IMR-90 (cell line): Measurements from ENCODE around the gene IFT57. TPM values are rescaled to one million over a fixed set of nuclear protein-coding genes. Genes with fewer than 3 reads are reported as not detected.

Experiments used
- ATAC-seq: fragments of 200-7000 bp; cut with Tn5 transposase; 2 replicates; pipeline ENCODE4 v1.9.1; 2020; ENCODE audit warnings: low read depth, mild to moderate bottlenecking, moderate library complexity
- BruUV-seq: library from RNA; stranded (reverse); fragments of 400-500 nt; replicated peaks from 2 replicates; lab custom pipeline; 2021; lab: Mats Ljungman, UMichigan
- CTCF ChIA-PET: fragments of 300-600 bp; formaldehyde crosslinking; extraction: SDS; loops from one replicate; lab custom pipeline; 2021; ENCODE audit warnings: antibody characterized with exemption; lab: Yijun Ruan, JAX
- POLR2A ChIA-PET: fragments of 300-600 bp; sonication (Branson Sonifier 250); formaldehyde crosslinking; loops from one replicate; lab custom pipeline; 2022; ENCODE audit warnings: antibody characterized with exemption; ENCODE audit not compliant: unreplicated experiment; lab: Charles Lee
- DNase-seq: peaks from one replicate; pipeline ENCODE4 v3.0.0; 2013
- H2AFZ ChIP-seq: replicated peaks from 2 replicates; pipeline ENCODE3; 2013; ENCODE audit warnings: low read length, mild to moderate bottlenecking; ENCODE audit not compliant: poor library complexity
- H2AK5ac ChIP-seq: 2 replicates; pipeline ENCODE4 v1.6.1; 2013; ENCODE audit warnings: low read depth, low read length, inconsistent platforms
- H2AK9ac ChIP-seq: replicated peaks from 2 replicates; pipeline ENCODE3; 2013; ENCODE audit warnings: mild to moderate bottlenecking, low read depth, low read length, moderate library complexity; ENCODE audit not compliant: poor library complexity
- H2BK120ac ChIP-seq: 2 replicates; pipeline ENCODE4 v1.6.1; 2013; ENCODE audit warnings: low read depth, low read length, inconsistent platforms
- H2BK15ac ChIP-seq: 3 replicates; pipeline ENCODE4 v1.6.1; 2013; ENCODE audit warnings: low read depth, low read length, inconsistent platforms
- H2BK20ac ChIP-seq: 2 replicates; pipeline ENCODE4 v1.6.1; 2013; ENCODE audit warnings: low read depth, mild to moderate bottlenecking, inconsistent platforms, low read length, moderate library complexity
- H2BK5ac ChIP-seq: 2 replicates; pipeline ENCODE4 v1.6.1; 2013; ENCODE audit warnings: mild to moderate bottlenecking, low read depth, low read length, inconsistent platforms; ENCODE audit not compliant: poor library complexity, severe bottlenecking
- H3K14ac ChIP-seq: replicated peaks from 2 replicates; pipeline ENCODE4 v1.6.1; 2013; ENCODE audit warnings: low read depth, low read length, inconsistent platforms
- H3K18ac ChIP-seq: 2 replicates; pipeline ENCODE4 v1.6.1; 2013; ENCODE audit warnings: low read depth, low read length, control low read depth
- H3K23ac ChIP-seq: 2 replicates; pipeline ENCODE4 v1.6.1; 2013; ENCODE audit warnings: low read depth, low read length, inconsistent platforms
- H3K27ac ChIP-seq: 2 replicates; pipeline ENCODE4 v1.5.1; 2013; ENCODE audit warnings: mild to moderate bottlenecking, control low read depth, low read length; ENCODE audit not compliant: insufficient read depth
- H3K27me3 ChIP-seq: 2 replicates; pipeline ENCODE4 v1.6.1; 2013; ENCODE audit warnings: low read length; ENCODE audit not compliant: control insufficient read depth, insufficient read depth
- H3K36me3 ChIP-seq: 2 replicates; pipeline ENCODE4 v1.6.1; 2013; ENCODE audit warnings: low read length, mixed read lengths; ENCODE audit not compliant: control insufficient read depth, insufficient read depth
- H3K4ac ChIP-seq: 2 replicates; pipeline ENCODE4 v1.6.1; 2013; ENCODE audit warnings: low read depth, low read length, inconsistent platforms
- H3K4me1 ChIP-seq: 2 replicates; pipeline ENCODE4 v1.6.1; 2013; ENCODE audit warnings: low read length, mixed read lengths; ENCODE audit not compliant: control insufficient read depth, insufficient read depth
- H3K4me2 ChIP-seq: 2 replicates; pipeline ENCODE4 v1.6.1; 2013; ENCODE audit warnings: low read depth, mild to moderate bottlenecking, control low read depth, low read length, moderate library complexity
- H3K4me3 ChIP-seq: 2 replicates; pipeline ENCODE4 v1.5.1; 2013; ENCODE audit warnings: low read depth, mild to moderate bottlenecking, control low read depth, low read length, moderate library complexity; ENCODE audit not compliant: insufficient read depth
- H3K56ac ChIP-seq: 2 replicates; pipeline ENCODE4 v1.6.1; 2013; ENCODE audit warnings: low read length, inconsistent platforms; ENCODE audit not compliant: insufficient read depth; ENCODE audit errors: extremely low read depth
- H3K79me1 ChIP-seq, 2 experiments: 2 replicates each; pipeline ENCODE4 v1.6.1; 2013; ENCODE audit warnings: low read length in 2 of 2, inconsistent platforms in 1 of 2, low read depth in 1 of 2
- H3K9ac ChIP-seq: 2 replicates; pipeline ENCODE4 v1.6.1; 2013; ENCODE audit warnings: low read depth, low read length, control low read depth
- H3K9me1 ChIP-seq: 2 replicates; pipeline ENCODE4 v1.6.1; 2013; ENCODE audit warnings: low read length, inconsistent platforms; ENCODE audit not compliant: insufficient read depth
- H3K9me3 ChIP-seq: 2 replicates; pipeline ENCODE4 v1.6.1; 2013; ENCODE audit warnings: low read length; ENCODE audit not compliant: control insufficient read depth, insufficient read depth
- H4K20me1 ChIP-seq: 2 replicates; pipeline ENCODE4 v1.6.1; 2013; ENCODE audit warnings: low read length, inconsistent platforms; ENCODE audit not compliant: insufficient read depth
- H4K5ac ChIP-seq: 2 replicates; pipeline ENCODE4 v1.6.1; 2013; ENCODE audit warnings: mild to moderate bottlenecking, low read depth, low read length, control low read depth
- H4K8ac ChIP-seq, 2 experiments: 2 replicates each; pipeline ENCODE4 v1.6.1; 2013; ENCODE audit warnings: low read depth in 2 of 2, low read length in 2 of 2, control low read depth in 1 of 2, inconsistent platforms in 1 of 2
- H4K91ac ChIP-seq: 2 replicates; pipeline ENCODE4 v1.6.1; 2013; ENCODE audit warnings: low read depth, low read length, inconsistent platforms; ENCODE audit not compliant: insufficient read depth
- BHLHE40 ChIP-seq: fragments of 150-350 bp; IDR thresholded peaks from 2 replicates; pipeline ENCODE4 v1.6.1; 2016; ENCODE audit warnings: mild to moderate bottlenecking, low read depth, low read length
- CEBPB ChIP-seq: IDR thresholded peaks from 2 replicates; pipeline ENCODE4 v1.6.1; 2012; ENCODE audit warnings: low read depth, low read length, improper control_type of control experiment
- CHD1 ChIP-seq: IDR thresholded peaks from 2 replicates; pipeline ENCODE4 v1.6.1; 2012; ENCODE audit warnings: low read depth, low read length, improper control_type of control experiment
- FOS ChIP-seq: fragments of 150-350 bp; IDR thresholded peaks from 2 replicates; pipeline ENCODE4 v1.6.1; 2016; ENCODE audit warnings: low read depth, low read length
- MAFK ChIP-seq: IDR thresholded peaks from 2 replicates; pipeline ENCODE4 v1.6.1; 2012; ENCODE audit warnings: low read depth, low read length, improper control_type of control experiment
- MAZ ChIP-seq: IDR thresholded peaks from 2 replicates; pipeline ENCODE4 v1.6.1; 2012; ENCODE audit warnings: low read depth, mild to moderate bottlenecking, low read length, improper control_type of control experiment, moderate library complexity, borderline replicate concordance
- MXI1 ChIP-seq: IDR thresholded peaks from 2 replicates; pipeline ENCODE4 v1.6.1; 2012; ENCODE audit warnings: low read depth, mild to moderate bottlenecking, low read length, moderate library complexity, borderline replicate concordance
- NFE2L2 ChIP-seq: fragments of 150-350 bp; IDR thresholded peaks from 2 replicates; pipeline ENCODE4 v1.6.1; 2016; ENCODE audit warnings: low read depth, mild to moderate bottlenecking, low read length
- POLR2A ChIP-seq: IDR thresholded peaks from 2 replicates; pipeline ENCODE4 v1.6.1; 2012; ENCODE audit warnings: mild to moderate bottlenecking, low read depth, low read length
- RAD21 ChIP-seq: IDR thresholded peaks from 2 replicates; pipeline ENCODE4 v1.6.1; 2012; ENCODE audit warnings: low read length, improper control_type of control experiment
- RCOR1 ChIP-seq: IDR thresholded peaks from 2 replicates; pipeline ENCODE4 v1.6.1; 2012; ENCODE audit warnings: mild to moderate bottlenecking, low read length, improper control_type of control experiment; ENCODE audit not compliant: insufficient replicate concordance
- RFX5 ChIP-seq: IDR thresholded peaks from 2 replicates; pipeline ENCODE4 v1.8.0; 2012; ENCODE audit warnings: low read depth, mild to moderate bottlenecking, low read length, moderate library complexity
- SMC3 ChIP-seq: fragments of 150-350 bp; IDR thresholded peaks from 2 replicates; pipeline ENCODE4 v1.6.1; 2016; ENCODE audit warnings: low read depth, mild to moderate bottlenecking, antibody characterized with exemption, low read length, moderate library complexity
- WGBS, 2 experiments: methylation state at CpG; one replicate each; pipeline versions ENCODE4 v1.1.5 to v1.1.7; 2013; ENCODE audit warnings: missing lambda C conversion rate in 2 of 2; ENCODE audit not compliant: insufficient read length in 1 of 2; ENCODE audit errors: extremely low coverage in 2 of 2; 5-methylcytosine and 5-hydroxymethylcytosine counted together
- dilution Hi-C: fragments of 300-500 bp; cut with HindIII; formaldehyde crosslinking; loops from one replicate; pipeline ENCODE4 v1.14.3; 2018; ENCODE audit warnings: low sequenced_read_pairs; ENCODE audit not compliant: unreplicated experiment
- in situ Hi-C: fragments of 300-500 bp; cut with MboI; formaldehyde crosslinking; loops from 3 replicates; pipeline ENCODE4 v1.14.3; 2019; ENCODE audit warnings: low sequenced_read_pairs, inconsistent platforms, mixed read lengths
- intact Hi-C: fragments of 100-400 bp; cut with micrococcal nuclease; formaldehyde crosslinking; loops from 2 replicates; pipeline ENCODE4 v1.10.0; 2022
- polyA plus RNA-seq, 3 experiments: library from polyadenylated mRNA; depleted of rRNA; stranded (reverse); fragments of >200 nt; gene quantifications; 2 replicates each; pipeline ENCODE4 v1.2.3, GENCODE V29; 2012; ENCODE audit warnings: low replicate concordance in 1 of 3
- total RNA-seq: library from RNA; depleted of rRNA; stranded (reverse); fragments of >200 nt; gene quantifications from 2 replicates; pipeline ENCODE4 v1.2.3, GENCODE V29; 2012
- TF ChIP-seq, protein P1 (sequence below): fragments of 150-350 bp; IDR thresholded peaks from 2 replicates; pipeline ENCODE4 v1.6.1; 2016; ENCODE audit warnings: low read depth, mild to moderate bottlenecking, low read length, moderate library complexity, borderline replicate concordance
- TF ChIP-seq, protein P2 (sequence below): fragments of 150-350 bp; IDR thresholded peaks from 2 replicates; pipeline ENCODE4 v1.6.1; 2017; ENCODE audit warnings: mild to moderate bottlenecking, antibody characterized with exemption, low read length, low read depth
- TF ChIP-seq, protein P3 (sequence below): conservative IDR thresholded peaks from 2 replicates; pipeline ENCODE4 v1.5.1; 2012; ENCODE audit warnings: mild to moderate bottlenecking, low read depth, low read length, improper control_type of control experiment

The IFT57 gene
- total and polyA plus RNA-seq, 2 of the 4 experiments (the other 2 are of a cell fraction), result 30.0 to 35.3 TPM

DNA sequence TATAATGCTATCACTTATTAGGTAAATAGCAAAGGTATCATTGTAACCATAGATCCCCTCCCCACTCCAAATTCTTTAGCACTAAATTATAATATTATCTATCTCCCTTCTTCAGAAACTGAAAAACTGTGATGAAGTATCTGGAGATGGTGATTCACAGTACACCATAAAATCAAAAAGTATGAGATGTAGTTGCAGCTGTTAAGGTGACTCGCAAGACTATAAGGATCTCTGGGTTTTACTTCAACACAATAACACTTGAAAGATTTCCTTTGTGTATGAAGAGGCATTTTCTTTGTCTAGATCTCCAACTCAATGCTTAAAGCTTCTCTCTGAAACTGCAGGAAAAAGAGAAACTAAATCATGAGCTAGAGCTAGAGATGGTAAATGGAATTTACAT is 46.9 kb downstream of the IFT57 start:
- peak overlapping the region; percentile 1; the same call in 1 of the 2 replicates for H3K18ac ChIP-seq
- H2AFZ ChIP-seq, result no peak overlapping the region
- no peak overlapping the region for H3K27ac ChIP-seq
- H2BK5ac ChIP-seq, result peak overlapping the region; percentile 67
- no peak overlapping the region for H3K14ac ChIP-seq
- no peak overlapping the region for H2AK9ac ChIP-seq
- POLR2A ChIA-PET, result no interaction called here
- H3K23ac ChIP-seq, result no peak overlapping the region
- no TSS peak for BruUV-seq
- H4K5ac ChIP-seq, result no peak overlapping the region
- no peaks in the 10 kb centered on the region for H3K36me3 ChIP-seq
- H3K9me3 ChIP-seq, result no peaks in the 10 kb centered on the region
- H3K4me2 ChIP-seq, result peak overlapping the region; percentile 35; the same call in 1 of the 2 replicates
- peaks cover 8% of the 10 kb centered on the region for H3K4me1 ChIP-seq
- CTCF ChIA-PET, result interaction anchor here (0.5 kb wide), 1 partner anchor 315 kb away, joined by 5 read pairs; no protein-coding TSS in a partner anchor
- intact Hi-C loops, result no loop called here
- no peak overlapping the region for H2AK5ac ChIP-seq
- H3K79me1 ChIP-seq, result peaks cover 5 to 9% of the 10 kb centered on the region in 2 experiments; a peak in 2 of 4 replicates
- peak overlapping the region; percentile 16; the same call in 1 of the 2 replicates for H2BK120ac ChIP-seq
- H3K9me1 ChIP-seq, result peaks cover 5% of the 10 kb centered on the region; the same call in 1 of the 2 replicates
- in situ Hi-C loops, result no loop called here
- no peak overlapping the region for H2BK15ac ChIP-seq
- H3K4ac ChIP-seq, result no peak overlapping the region
- DNase-seq, result peak; percentile 78
- no peak overlapping the region for H3K56ac ChIP-seq
- TF ChIP-seq MAFK, result no peak
- no peak for TF ChIP-seq MAZ
- TF ChIP-seq MXI1, result no peak
- TF ChIP-seq CHD1, result no peak
- TF ChIP-seq RCOR1, result no peak
- no peak for TF ChIP-seq CEBPB
- no peak for TF ChIP-seq NFE2L2
- no peak for TF ChIP-seq RAD21
- TF ChIP-seq RFX5, result no peak
- no peak for TF ChIP-seq BHLHE40
- no peak for TF ChIP-seq FOS
- TF ChIP-seq, protein P1, sequence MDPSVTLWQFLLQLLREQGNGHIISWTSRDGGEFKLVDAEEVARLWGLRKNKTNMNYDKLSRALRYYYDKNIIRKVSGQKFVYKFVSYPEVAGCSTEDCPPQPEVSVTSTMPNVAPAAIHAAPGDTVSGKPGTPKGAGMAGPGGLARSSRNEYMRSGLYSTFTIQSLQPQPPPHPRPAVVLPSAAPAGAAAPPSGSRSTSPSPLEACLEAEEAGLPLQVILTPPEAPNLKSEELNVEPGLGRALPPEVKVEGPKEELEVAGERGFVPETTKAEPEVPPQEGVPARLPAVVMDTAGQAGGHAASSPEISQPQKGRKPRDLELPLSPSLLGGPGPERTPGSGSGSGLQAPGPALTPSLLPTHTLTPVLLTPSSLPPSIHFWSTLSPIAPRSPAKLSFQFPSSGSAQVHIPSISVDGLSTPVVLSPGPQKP, result no peak
- TF ChIP-seq POLR2A, result no peak
- TF ChIP-seq, protein P2, sequence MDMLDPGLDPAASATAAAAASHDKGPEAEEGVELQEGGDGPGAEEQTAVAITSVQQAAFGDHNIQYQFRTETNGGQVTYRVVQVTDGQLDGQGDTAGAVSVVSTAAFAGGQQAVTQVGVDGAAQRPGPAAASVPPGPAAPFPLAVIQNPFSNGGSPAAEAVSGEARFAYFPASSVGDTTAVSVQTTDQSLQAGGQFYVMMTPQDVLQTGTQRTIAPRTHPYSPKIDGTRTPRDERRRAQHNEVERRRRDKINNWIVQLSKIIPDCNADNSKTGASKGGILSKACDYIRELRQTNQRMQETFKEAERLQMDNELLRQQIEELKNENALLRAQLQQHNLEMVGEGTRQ, result no peak
- no peak for TF ChIP-seq SMC3
- TF ChIP-seq, protein P3, sequence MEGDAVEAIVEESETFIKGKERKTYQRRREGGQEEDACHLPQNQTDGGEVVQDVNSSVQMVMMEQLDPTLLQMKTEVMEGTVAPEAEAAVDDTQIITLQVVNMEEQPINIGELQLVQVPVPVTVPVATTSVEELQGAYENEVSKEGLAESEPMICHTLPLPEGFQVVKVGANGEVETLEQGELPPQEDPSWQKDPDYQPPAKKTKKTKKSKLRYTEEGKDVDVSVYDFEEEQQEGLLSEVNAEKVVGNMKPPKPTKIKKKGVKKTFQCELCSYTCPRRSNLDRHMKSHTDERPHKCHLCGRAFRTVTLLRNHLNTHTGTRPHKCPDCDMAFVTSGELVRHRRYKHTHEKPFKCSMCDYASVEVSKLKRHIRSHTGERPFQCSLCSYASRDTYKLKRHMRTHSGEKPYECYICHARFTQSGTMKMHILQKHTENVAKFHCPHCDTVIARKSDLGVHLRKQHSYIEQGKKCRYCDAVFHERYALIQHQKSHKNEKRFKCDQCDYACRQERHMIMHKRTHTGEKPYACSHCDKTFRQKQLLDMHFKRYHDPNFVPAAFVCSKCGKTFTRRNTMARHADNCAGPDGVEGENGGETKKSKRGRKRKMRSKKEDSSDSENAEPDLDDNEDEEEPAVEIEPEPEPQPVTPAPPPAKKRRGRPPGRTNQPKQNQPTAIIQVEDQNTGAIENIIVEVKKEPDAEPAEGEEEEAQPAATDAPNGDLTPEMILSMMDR, result no peak
- no peak overlapping the region for H3K4me3 ChIP-seq
- no peak overlapping the region for H4K91ac ChIP-seq
- dilution Hi-C loops, result no loop called here
- no peaks in the 10 kb centered on the region for H4K20me1 ChIP-seq
- no peak overlapping the region for H3K9ac ChIP-seq
- H4K8ac ChIP-seq, result peak overlapping the region in 1 of 2 experiments; percentile 3; a peak in 1 of 4 replicates
- no peaks in the 10 kb centered on the region for H3K27me3 ChIP-seq
- no CpG with 5 or more reads among the region's 1 CpG for WGBS, 2 experiments
- ATAC-seq, result no peak
- no peak overlapping the region for H2BK20ac ChIP-seq
